ENCODE data around the gene PLEK2. TPM values are rescaled to one million over a fixed set of nuclear protein-coding genes. Genes with fewer than 3 reads are reported as not detected.
"Not testable (repeated sequence)": the region's sequence is repeated elsewhere in the genome, so short reads cannot be mapped to it uniquely, and the experiment has no call there.

PLEK2 gene
- total RNA-seq, 1 donor from 2014 or later, result 0.62 TPM

- Mint-ChIP-seq H3K27me3 (ENCODE audit: unreplicated experiment) (peaks cover 6% of the 10 kb centered on the region), H3K9me3 (ENCODE audit: unreplicated experiment) (no peaks in the 10 kb centered on the region), H3K4me3 (ENCODE audit: unreplicated experiment) (peak overlapping the region; percentile 37), H3K4me1 (ENCODE audit: unreplicated experiment) (peaks cover 34% of the 10 kb centered on the region), H3K27ac (ENCODE audit: unreplicated experiment) (peak overlapping the region; percentile 21), H3K36me3 (ENCODE audit: low read depth, unreplicated experiment) (peaks cover 2% of the 10 kb centered on the region)
- TF ChIP-seq CTCF (IDR thresholded peaks at IDR 0.05; ENCODE audit: unreplicated experiment), result no peak
- DNase-seq (ENCODE audit: low spot score), result no peak
These were observed 54.6 kb downstream of the PLEK2 start for GRCh38 chr14:67357186-67357968.

- no peak for DNase-seq (ENCODE audit: low spot score)
- TF ChIP-seq CTCF (IDR thresholded peaks at IDR 0.05; ENCODE audit: unreplicated experiment), result no peak
- Mint-ChIP-seq H3K27ac (ENCODE audit: unreplicated experiment) (no peak overlapping the region), H3K4me1 (ENCODE audit: unreplicated experiment) (peaks cover 2% of the 10 kb centered on the region), H3K36me3 (ENCODE audit: low read depth, unreplicated experiment) (peaks cover 23% of the 10 kb centered on the region), H3K27me3 (ENCODE audit: unreplicated experiment) (no peaks in the 10 kb centered on the region), H3K4me3 (ENCODE audit: unreplicated experiment) (no peak overlapping the region), H3K9me3 (ENCODE audit: unreplicated experiment) (no peaks in the 10 kb centered on the region)
These were observed 59.9 kb downstream of the PLEK2 start for GRCh38 chr14:67352055-67352454.

- no peak for TF ChIP-seq CTCF (IDR thresholded peaks at IDR 0.05; ENCODE audit: unreplicated experiment)
- Mint-ChIP-seq H3K9me3 (ENCODE audit: unreplicated experiment) (no peaks in the 10 kb centered on the region), H3K27ac (ENCODE audit: unreplicated experiment) (no peak overlapping the region), H3K36me3 (ENCODE audit: low read depth, unreplicated experiment) (peaks cover 48% of the 10 kb centered on the region), H3K4me3 (ENCODE audit: unreplicated experiment) (no peak overlapping the region), H3K4me1 (ENCODE audit: unreplicated experiment) (peaks cover 5% of the 10 kb centered on the region), H3K27me3 (ENCODE audit: unreplicated experiment) (peaks cover 2% of the 10 kb centered on the region)
- DNase-seq (ENCODE audit: low spot score), result no peak
These were observed 66.4 kb downstream of the PLEK2 start for GRCh38 chr14:67345583-67345982.

GRCh38 chr14:67343601-67344230 lies 68.2 kb downstream of the PLEK2 start:
- TF ChIP-seq CTCF (IDR thresholded peaks at IDR 0.05; ENCODE audit: unreplicated experiment), result no peak
- Mint-ChIP-seq H3K9me3 (ENCODE audit: unreplicated experiment) (no peaks in the 10 kb centered on the region), H3K4me1 (ENCODE audit: unreplicated experiment) (peaks cover 5% of the 10 kb centered on the region), H3K36me3 (ENCODE audit: low read depth, unreplicated experiment) (peaks cover 47% of the 10 kb centered on the region), H3K4me3 (ENCODE audit: unreplicated experiment) (peak overlapping the region; percentile 51), H3K27me3 (ENCODE audit: unreplicated experiment) (peaks cover 2% of the 10 kb centered on the region), H3K27ac (ENCODE audit: unreplicated experiment) (no peak overlapping the region)
- no peak for DNase-seq (ENCODE audit: low spot score)

GRCh38 chr14:67341231-67341630 lies 70.7 kb downstream of the PLEK2 start:
- not testable (repeated sequence) for DNase-seq (ENCODE audit: low spot score); H3K27me3 Mint-ChIP-seq (ENCODE audit: unreplicated experiment); H3K9me3 Mint-ChIP-seq (ENCODE audit: unreplicated experiment); H3K4me3 Mint-ChIP-seq (ENCODE audit: unreplicated experiment); H3K27ac Mint-ChIP-seq (ENCODE audit: unreplicated experiment); H3K4me1 Mint-ChIP-seq (ENCODE audit: unreplicated experiment)
- peaks cover 43% of the 10 kb centered on the region for H3K36me3 Mint-ChIP-seq (ENCODE audit: low read depth, unreplicated experiment)

Small RNA genes within 50 kb of the gene (microRNA-seq; reads per million reads assigned to microRNA genes)
- gene MIR5694 (ENCODE audit: unreplicated experiment), result not detected

Other genes with a start within 250 kb of the PLEK2 start
- gene GARIN2, start 222.7 kb downstream of the PLEK2 start, total RNA-seq (ENCODE audit: unreplicated experiment), result not detected
- 19.9 TPM for gene PALS1, start 170.7 kb downstream of the PLEK2 start, total RNA-seq (ENCODE audit: unreplicated experiment)
- gene ATP6V1D, start 52.4 kb downstream of the PLEK2 start, total RNA-seq (ENCODE audit: unreplicated experiment), result 55.5 TPM
- 74.2 TPM for gene EIF2S1, start 51.8 kb downstream of the PLEK2 start, total RNA-seq (ENCODE audit: unreplicated experiment)
- 0.08 TPM for gene TMEM229B, start 76.6 kb upstream of the PLEK2 start, total RNA-seq (ENCODE audit: unreplicated experiment)
- 9.5 TPM for gene PLEKHH1, start 121.1 kb upstream of the PLEK2 start, total RNA-seq (ENCODE audit: unreplicated experiment)
- gene PIGH, start 188.1 kb upstream of the PLEK2 start, total RNA-seq (ENCODE audit: unreplicated experiment), result 7.8 TPM
- 18.6 TPM for gene ARG2, start 207.8 kb upstream of the PLEK2 start, total RNA-seq (ENCODE audit: unreplicated experiment)